WTC11 (cell line): ENCODE data around the gene RBBP6. TPM values are rescaled to one million over a fixed set of nuclear protein-coding genes. Genes with fewer than 3 reads are reported as not detected.

Experiments used
- ATAC-seq: fragments of 200-7000 bp; cut with Tn5 transposase; 2 replicates; pipeline ENCODE4 v1.10.0; 2021; ENCODE audit warnings: mild to moderate bottlenecking, moderate library complexity
- CTCF ChIA-PET: fragments of 300-600 bp; sonication (Branson Sonifier 250); formaldehyde crosslinking; loops from one replicate; lab custom pipeline; 2021; ENCODE audit warnings: antibody characterized with exemption; lab: Charles Lee
- POLR2A ChIA-PET: fragments of 350-600 bp; sonication (Branson Sonifier 250); formaldehyde crosslinking; loops from one replicate; lab custom pipeline; 2021; ENCODE audit warnings: antibody characterized with exemption; lab: Charles Lee
- DNase-seq: peaks from one replicate; pipeline ENCODE4 v3.0.0; 2021; ENCODE audit warnings: low spot score
- H3K27ac Mint-ChIP-seq: 2 replicates; pipeline ENCODE4 v1.8.0; 2021; ENCODE audit warnings: mixed read lengths
- H3K27me3 Mint-ChIP-seq: 2 replicates; pipeline ENCODE4 v1.8.0; 2021; ENCODE audit warnings: low read depth, mild to moderate bottlenecking, moderate library complexity, mixed read lengths
- H3K36me3 Mint-ChIP-seq: 2 replicates; pipeline ENCODE4 v1.8.0; 2021; ENCODE audit warnings: mixed read lengths
- H3K4me1 Mint-ChIP-seq: 2 replicates; pipeline ENCODE4 v1.8.0; 2022; ENCODE audit warnings: mixed read lengths
- H3K4me3 Mint-ChIP-seq: 2 replicates; pipeline ENCODE4 v1.8.0; 2021; ENCODE audit warnings: mild to moderate bottlenecking, moderate library complexity, mixed read lengths
- H3K9me3 Mint-ChIP-seq: 2 replicates; pipeline ENCODE4 v1.8.0; 2021; ENCODE audit warnings: mixed read lengths
- ATF6 ChIP-seq: sonication (generic); formaldehyde crosslinking; IDR thresholded peaks from 2 replicates; pipeline ENCODE4 v1.8.1; 2023; ENCODE audit warnings: mild to moderate bottlenecking, missing genetic modification reagents
- CREB1 ChIP-seq: sonication (generic); formaldehyde crosslinking; IDR thresholded peaks from 2 replicates; pipeline ENCODE4 v1.8.0; 2023; ENCODE audit warnings: mild to moderate bottlenecking, missing genetic modification reagents
- E2F1 ChIP-seq: sonication (generic); formaldehyde crosslinking; IDR thresholded peaks from 2 replicates; pipeline ENCODE4 v1.8.0; 2022; ENCODE audit warnings: mild to moderate bottlenecking, missing genetic modification reagents
- EMX1 ChIP-seq: fragments of 250-450 bp; sonication (Bioruptor Pico); IDR thresholded peaks from 2 replicates; pipeline ENCODE4 v1.8.0; 2021; ENCODE audit warnings: mild to moderate bottlenecking
- KAT7 ChIP-seq: sonication (generic); formaldehyde crosslinking; IDR thresholded peaks from 2 replicates; pipeline ENCODE4 v1.8.1; 2023; ENCODE audit warnings: missing genetic modification reagents, mild to moderate bottlenecking, borderline replicate concordance
- NFATC4 ChIP-seq: fragments of 250-450 bp; sonication (Bioruptor Pico); IDR thresholded peaks from 2 replicates; pipeline ENCODE4 v1.9.0; 2021; ENCODE audit warnings: mild to moderate bottlenecking
- OVOL2 ChIP-seq: fragments of 250-450 bp; sonication (Bioruptor Pico); IDR thresholded peaks from 2 replicates; pipeline ENCODE4 v1.9.0; 2021; ENCODE audit warnings: mild to moderate bottlenecking, borderline replicate concordance
- RORB ChIP-seq: fragments of 250-450 bp; sonication (Bioruptor Pico); IDR thresholded peaks from 2 replicates; pipeline ENCODE4 v1.9.0; 2021; ENCODE audit warnings: mild to moderate bottlenecking
- SMAD3 ChIP-seq: sonication (generic); formaldehyde crosslinking; IDR thresholded peaks from 2 replicates; pipeline ENCODE4 v1.8.0; 2022; ENCODE audit warnings: missing genetic modification reagents, mild to moderate bottlenecking, borderline replicate concordance
- SMAD4 ChIP-seq: sonication (generic); formaldehyde crosslinking; IDR thresholded peaks from 2 replicates; pipeline ENCODE4 v1.8.0; 2022; ENCODE audit warnings: mild to moderate bottlenecking, missing genetic modification reagents
- SP1 ChIP-seq: sonication (generic); formaldehyde crosslinking; conservative IDR thresholded peaks from 2 replicates; pipeline ENCODE4 v1.8.1; 2022; ENCODE audit warnings: missing genetic modification reagents
- TCF7 ChIP-seq: sonication (generic); formaldehyde crosslinking; IDR thresholded peaks from 2 replicates; pipeline ENCODE4 v1.8.0; 2022; ENCODE audit warnings: mild to moderate bottlenecking, low read depth, missing genetic modification reagents, moderate library complexity
- TP53 ChIP-seq: sonication (generic); formaldehyde crosslinking; IDR thresholded peaks from 2 replicates; pipeline ENCODE4 v1.8.1; 2023; ENCODE audit warnings: mild to moderate bottlenecking, missing genetic modification reagents
- USF1 ChIP-seq: sonication (generic); formaldehyde crosslinking; IDR thresholded peaks from 2 replicates; pipeline ENCODE4 v1.8.0; 2022; ENCODE audit warnings: mild to moderate bottlenecking, missing genetic modification reagents
- USF2 ChIP-seq: sonication (generic); formaldehyde crosslinking; IDR thresholded peaks from 2 replicates; pipeline ENCODE4 v1.8.1; 2023; ENCODE audit warnings: mild to moderate bottlenecking, missing genetic modification reagents, moderate library complexity
- ZBTB21 ChIP-seq: sonication (generic); formaldehyde crosslinking; IDR thresholded peaks from 2 replicates; pipeline ENCODE4 v1.8.1; 2023; ENCODE audit warnings: mild to moderate bottlenecking, missing genetic modification reagents, borderline replicate concordance
- ZNF423 ChIP-seq: fragments of 250-450 bp; sonication (Bioruptor Pico); IDR thresholded peaks from 2 replicates; pipeline ENCODE4 v2.1.2; 2022; ENCODE audit warnings: mild to moderate bottlenecking, moderate library complexity
- ZNF425 ChIP-seq: fragments of 250-450 bp; sonication (Bioruptor Pico); conservative IDR thresholded peaks from 2 replicates; pipeline ENCODE4 v1.9.0; 2021; ENCODE audit warnings: mild to moderate bottlenecking
- total RNA-seq: library from RNA; stranded (reverse); gene quantifications from 3 replicates; pipeline ENCODE4 v1.2.3, GENCODE V29; 2021

Gene RBBP6
- total RNA-seq, 1 experiment from 2014 or later, result 62.4 TPM

GRCh38 chr16:24508614-24509013, 30.8 kb upstream of the RBBP6 start:
- POLR2A ChIA-PET, result no interaction called here
- Mint-ChIP-seq H3K9me3 (0 out of 2 replicates have a peak, but pooled peaks cover 3% of the 10 kb centered on the region), H3K36me3 (no peaks in the 10 kb centered on the region), H3K4me3 (no peak overlapping the region), H3K27me3 (peaks cover 11% of the 10 kb centered on the region), H3K27ac (no peak overlapping the region), H3K4me1 (0 out of 2 replicates have a peak, but pooled peaks cover 3% of the 10 kb centered on the region)
- no peak for TF ChIP-seq SMAD3
- TF ChIP-seq E2F1, result no peak
- TF ChIP-seq OVOL2 (CRISPR knock-in tag), result no peak
- no peak for TF ChIP-seq KAT7 (CRISPR knock-in tag)
- CTCF ChIA-PET, result interaction anchor here (0.6 to 2.5 kb wide), 6 partner anchors 9 to 467 kb away, joined by 4 to 16 read pairs (median 5); no protein-coding TSS in a partner anchor
- ATAC-seq, result no peak
- no peak for DNase-seq

GRCh38 chr16:24509536-24509935, 29.8 kb upstream of the RBBP6 start:
- no peak for DNase-seq
- Mint-ChIP-seq H3K27ac (no peak overlapping the region), H3K36me3 (no peaks in the 10 kb centered on the region), H3K4me3 (no peak overlapping the region), H3K27me3 (peaks cover 11% of the 10 kb centered on the region), H3K4me1 (0 out of 2 replicates have a peak, but pooled peaks cover 3% of the 10 kb centered on the region), H3K9me3 (0 out of 2 replicates have a peak, but pooled peaks cover 3% of the 10 kb centered on the region)
- TF ChIP-seq SMAD4 (CRISPR knock-in tag), result no peak
- no peak for ATAC-seq
- CTCF ChIA-PET, result interaction anchor here (0.5 to 2.5 kb wide), 4 partner anchors 10 to 467 kb away, joined by 4 to 16 read pairs (median 4); no protein-coding TSS in a partner anchor
- POLR2A ChIA-PET, result no interaction called here

GRCh38 chr16:24511174-24511573, 28.2 kb upstream of the RBBP6 start:
- TF ChIP-seq USF2 (peak; percentile 73), TCF7 (CRISPR knock-in tag) (no peak), ZNF423 (CRISPR knock-in tag) (no peak), SP1 (CRISPR knock-in tag) (no peak), ZBTB21 (CRISPR knock-in tag) (no peak), NFATC4 (no peak), ZNF425 (no peak), USF1 (CRISPR knock-in tag) (peak; percentile 56), CREB1 (CRISPR knock-in tag) (no peak)
- no peak overlapping the region for H3K4me3 Mint-ChIP-seq
- H3K27ac Mint-ChIP-seq, result no peak overlapping the region
- H3K27me3 Mint-ChIP-seq, result peaks cover 2% of the 10 kb centered on the region
- DNase-seq, result no peak
- 0 out of 2 replicates have a peak, but pooled peaks cover 3% of the 10 kb centered on the region for H3K4me1 Mint-ChIP-seq
- ATAC-seq, result no peak
- CTCF ChIA-PET, result no interaction called here
- H3K9me3 Mint-ChIP-seq, result 0 out of 2 replicates have a peak, but pooled peaks cover 3% of the 10 kb centered on the region
- POLR2A ChIA-PET, result no interaction called here
- no peaks in the 10 kb centered on the region for H3K36me3 Mint-ChIP-seq

- no peak overlapping the region for H3K27ac Mint-ChIP-seq
- CTCF ChIA-PET, result interaction anchor here (1.6 kb wide), 1 partner anchor 466 kb away, joined by 6 read pairs; no protein-coding TSS in a partner anchor
- POLR2A ChIA-PET, result no interaction called here
These were observed 27.6 kb upstream of the RBBP6 start for GRCh38 chr16:24511792-24512191.

More at GRCh38 chr16:24511792-24512191, 27.6 kb upstream of the RBBP6 start:
- no peak for ATAC-seq
- Mint-ChIP-seq H3K27me3 (no peaks in the 10 kb centered on the region), H3K9me3 (0 out of 2 replicates have a peak, but pooled peaks cover 3% of the 10 kb centered on the region), H3K4me1 (0 out of 2 replicates have a peak, but pooled peaks cover 3% of the 10 kb centered on the region), H3K36me3 (no peaks in the 10 kb centered on the region), H3K4me3 (no peak overlapping the region)
- no peak for DNase-seq
- TF ChIP-seq TP53 (CRISPR knock-in tag) (no peak), RORB (CRISPR knock-in tag) (no peak), ATF6 (CRISPR knock-in tag) (no peak), EMX1 (no peak)
